Measurements from ENCODE around the gene PHETA2.
"Not testable (repeated sequence)": the region's sequence is repeated elsewhere in the genome, so short reads cannot be mapped to it uniquely, and the experiment has no call there.

PHETA2 gene

DNA sequence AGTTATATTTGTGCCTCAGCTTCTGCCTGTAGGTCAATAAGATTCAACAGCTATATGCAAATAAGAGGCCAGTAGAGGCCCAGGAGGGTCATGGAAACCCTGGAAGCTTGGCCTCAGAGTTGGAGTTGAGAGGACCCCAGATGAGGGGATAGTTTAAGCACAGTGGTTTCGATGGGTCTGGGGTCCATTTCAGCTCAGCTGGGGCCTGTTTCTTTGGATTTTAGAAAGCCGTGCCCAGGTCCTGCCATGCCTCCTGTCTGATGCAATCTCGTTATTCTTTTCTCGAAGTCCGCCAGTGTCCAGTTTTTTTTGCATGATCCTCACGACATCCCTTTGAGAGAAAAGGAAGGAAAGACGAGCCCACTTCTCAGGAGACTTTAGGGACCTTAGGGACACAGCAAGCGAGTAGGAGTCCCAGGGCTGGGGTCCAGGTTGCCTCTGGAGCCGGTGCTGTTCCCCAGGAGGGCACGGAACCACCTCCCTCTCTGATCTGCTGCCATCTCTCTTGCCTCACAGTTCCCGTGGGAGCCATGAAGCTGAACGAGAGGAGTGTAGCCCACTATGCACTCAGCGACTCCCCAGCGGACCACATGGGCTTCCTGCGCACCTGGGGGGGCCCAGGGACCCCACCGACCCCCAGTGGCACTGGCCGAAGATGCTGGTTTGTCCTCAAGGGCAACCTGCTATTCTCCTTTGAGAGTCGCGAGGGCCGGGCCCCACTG lies 2.9 kb downstream of the PHETA2 start:
- Mint-ChIP-seq H3K27ac (no peak overlapping the region), H3K9me3 (no peaks in the 10 kb centered on the region), H3K27me3 (no peaks in the 10 kb centered on the region), H3K36me3 (ENCODE audit: low read depth) (peaks cover 15% of the 10 kb centered on the region), H3K4me1 (ENCODE audit: low read depth) (peaks cover 46% of the 10 kb centered on the region), H3K4me3 (no peak overlapping the region)
- DNase-seq: peak; percentile 25

DNA sequence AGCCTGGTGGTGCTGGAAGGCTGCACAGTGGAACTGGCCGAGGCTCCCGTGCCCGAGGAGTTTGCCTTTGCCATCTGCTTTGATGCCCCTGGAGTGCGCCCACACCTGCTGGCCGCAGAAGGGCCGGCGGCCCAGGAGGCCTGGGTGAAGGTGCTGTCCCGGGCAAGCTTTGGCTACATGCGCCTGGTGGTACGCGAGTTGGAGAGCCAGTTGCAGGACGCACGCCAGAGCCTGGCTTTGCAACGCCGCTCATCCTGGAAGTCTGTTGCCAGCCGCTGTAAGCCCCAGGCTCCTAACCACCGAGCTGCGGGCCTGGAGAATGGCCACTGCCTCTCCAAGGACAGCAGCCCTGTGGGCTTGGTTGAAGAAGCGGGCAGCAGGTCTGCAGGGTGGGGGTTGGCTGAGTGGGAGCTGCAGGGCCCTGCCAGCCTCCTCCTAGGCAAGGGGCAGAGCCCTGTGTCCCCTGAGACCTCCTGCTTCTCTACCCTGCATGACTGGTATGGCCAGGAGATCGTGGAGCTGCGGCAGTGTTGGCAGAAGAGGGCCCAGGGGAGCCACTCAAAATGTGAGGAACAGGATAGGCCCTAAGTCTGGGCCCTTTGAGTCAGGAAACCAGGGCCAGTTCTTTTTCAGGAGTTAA lies 3.6 kb downstream of the PHETA2 start:
- Mint-ChIP-seq H3K27me3 (no peaks in the 10 kb centered on the region), H3K4me3 (no peak overlapping the region), H3K9me3 (no peaks in the 10 kb centered on the region), H3K36me3 (ENCODE audit: low read depth) (peaks cover 22% of the 10 kb centered on the region), H3K27ac (no peak overlapping the region), H3K4me1 (ENCODE audit: low read depth) (peaks cover 50% of the 10 kb centered on the region)
- no peak for DNase-seq

DNA sequence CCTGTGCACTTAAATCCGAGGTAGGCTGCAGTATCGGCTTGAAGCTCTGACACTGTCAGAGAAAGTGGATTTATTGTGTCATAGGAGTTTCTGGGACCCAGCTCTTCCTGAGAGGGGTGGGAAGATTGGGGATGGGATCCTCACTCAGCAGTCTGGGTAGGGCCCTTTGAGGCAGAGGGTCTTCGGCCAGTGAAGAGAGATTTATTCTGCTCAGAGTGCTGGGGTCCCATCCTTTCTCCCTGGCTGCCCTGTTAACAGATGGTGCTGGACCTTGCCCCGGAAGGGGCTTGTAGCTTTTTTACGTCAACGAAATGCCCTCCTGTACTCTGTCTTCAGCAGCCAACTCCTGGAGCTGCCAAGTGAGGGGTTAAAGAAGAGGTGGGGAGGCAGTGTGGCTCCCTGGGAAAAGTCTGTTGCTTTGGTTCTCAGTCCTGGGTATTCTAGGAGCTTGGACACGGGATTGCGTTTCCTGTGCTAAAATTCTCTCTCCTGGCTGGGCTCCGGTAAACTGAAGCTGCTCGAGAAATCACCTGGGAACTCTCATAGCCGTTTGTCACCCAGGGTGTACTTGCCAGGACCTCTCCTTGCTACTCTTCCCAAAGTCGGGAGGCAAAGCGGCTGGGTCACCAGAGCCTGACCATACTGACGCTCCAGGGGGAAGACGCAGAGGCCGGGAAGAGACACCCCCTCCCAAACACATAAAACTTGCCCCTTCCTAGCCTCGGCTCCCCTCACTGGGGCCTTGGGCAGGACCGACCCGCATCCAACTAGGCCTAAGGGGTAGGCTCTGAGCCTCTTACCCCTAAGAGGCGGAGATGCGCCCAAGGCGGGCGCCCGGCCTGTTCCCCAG lies 4.6 kb downstream of the PHETA2 start:
- peaks cover 44% of the 10 kb centered on the region for H3K4me1 Mint-ChIP-seq (ENCODE audit: low read depth)
- no peaks in the 10 kb centered on the region for H3K27me3 Mint-ChIP-seq
- peaks cover 32% of the 10 kb centered on the region for H3K36me3 Mint-ChIP-seq (ENCODE audit: low read depth)
- peak overlapping the region; percentile 96 for H3K4me3 Mint-ChIP-seq
- H3K9me3 Mint-ChIP-seq: no peaks in the 10 kb centered on the region
- no peak for DNase-seq
- peak overlapping the region; percentile 99 for H3K27ac Mint-ChIP-seq

DNA sequence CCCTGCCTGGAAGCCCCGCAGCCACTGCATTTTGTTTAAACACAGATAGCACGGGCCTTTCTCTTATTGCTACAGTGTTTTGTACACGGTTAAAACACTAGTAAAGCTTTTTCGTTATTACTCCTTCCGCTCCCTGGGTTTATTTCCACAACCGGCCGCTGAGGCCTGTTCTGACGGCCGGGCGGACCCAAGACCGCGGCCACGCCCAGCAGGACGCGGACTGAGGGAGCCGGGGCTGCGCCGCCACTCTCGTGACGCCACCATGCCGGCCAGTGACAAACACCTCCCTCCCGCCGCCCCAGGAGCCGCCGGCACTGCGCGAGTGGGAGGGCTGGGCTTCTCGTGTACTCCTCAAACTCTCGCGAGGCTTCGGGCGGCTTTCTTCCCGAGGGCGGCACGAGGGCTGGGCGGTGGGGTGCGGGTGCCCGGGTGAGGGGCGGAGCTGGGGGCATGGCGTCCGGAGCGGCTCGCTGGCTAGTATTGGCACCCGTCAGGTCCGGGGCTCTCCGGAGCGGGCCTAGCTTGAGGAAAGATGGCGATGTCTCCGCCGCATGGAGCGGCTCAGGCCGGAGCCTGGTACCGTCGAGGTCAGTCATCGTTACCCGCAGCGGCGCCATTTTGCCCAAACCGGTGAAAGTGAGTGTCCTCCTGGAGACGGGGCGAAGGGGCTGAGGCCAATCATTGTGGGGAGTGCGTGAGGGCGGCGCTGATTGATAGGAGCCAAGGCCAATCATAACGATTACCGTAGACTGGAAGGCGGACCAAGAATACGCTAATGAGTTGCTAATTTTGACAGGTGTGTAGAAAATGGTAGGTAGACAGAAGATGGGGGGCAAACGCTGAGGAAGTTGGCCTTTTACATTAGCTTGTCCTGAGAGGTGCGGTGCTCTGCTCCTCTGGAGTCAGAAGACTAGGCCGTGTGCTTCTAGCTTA lies 5.5 kb downstream of the PHETA2 start, which contains the start of gene SMDT1:
Gene SMDT1 (plus strand): TSS at position 382 of the 933 bp plus-strand sequence. CDS start 69 bp downstream, at position 451.
- Mint-ChIP-seq H3K4me3 (peak within 1 kb of the TSS; percentile 96), H3K27ac (peak within 1 kb of the TSS; percentile 99), H3K4me1 (ENCODE audit: low read depth) (peaks cover 46% of the 10 kb centered on the region), H3K27me3 (no peaks in the 10 kb centered on the region), H3K9me3 (no peaks in the 10 kb centered on the region), H3K36me3 (ENCODE audit: low read depth) (peaks cover 41% of the 10 kb centered on the region)
- DNase-seq: peak; percentile 98

DNA sequence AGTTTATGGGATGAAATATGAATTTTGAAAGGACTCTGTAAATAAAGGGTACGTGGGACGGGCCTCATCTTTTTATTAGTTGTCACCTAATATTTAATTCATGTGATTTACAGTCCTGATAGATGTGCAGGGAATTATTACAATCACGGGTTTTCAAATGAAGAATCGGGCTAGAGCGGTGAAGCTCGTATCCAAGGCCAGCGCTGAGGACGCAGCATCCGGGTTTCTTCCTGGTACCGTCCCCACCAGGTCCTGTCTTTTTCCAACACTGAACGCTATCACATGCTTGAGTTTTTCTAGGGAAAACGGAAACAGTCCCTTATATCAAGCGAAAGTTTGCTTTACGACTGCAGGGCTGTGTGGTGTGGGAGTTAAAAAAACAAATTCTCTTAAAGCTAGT lies 6.2 kb downstream of the PHETA2 start:
- H3K4me1 Mint-ChIP-seq (ENCODE audit: low read depth): peaks cover 41% of the 10 kb centered on the region
- peak overlapping the region; percentile 99 for H3K27ac Mint-ChIP-seq
- H3K36me3 Mint-ChIP-seq (ENCODE audit: low read depth): peaks cover 48% of the 10 kb centered on the region
- no peaks in the 10 kb centered on the region for H3K27me3 Mint-ChIP-seq
- H3K4me3 Mint-ChIP-seq: peak overlapping the region; percentile 96
- no peaks in the 10 kb centered on the region for H3K9me3 Mint-ChIP-seq
- DNase-seq: no peak

DNA sequence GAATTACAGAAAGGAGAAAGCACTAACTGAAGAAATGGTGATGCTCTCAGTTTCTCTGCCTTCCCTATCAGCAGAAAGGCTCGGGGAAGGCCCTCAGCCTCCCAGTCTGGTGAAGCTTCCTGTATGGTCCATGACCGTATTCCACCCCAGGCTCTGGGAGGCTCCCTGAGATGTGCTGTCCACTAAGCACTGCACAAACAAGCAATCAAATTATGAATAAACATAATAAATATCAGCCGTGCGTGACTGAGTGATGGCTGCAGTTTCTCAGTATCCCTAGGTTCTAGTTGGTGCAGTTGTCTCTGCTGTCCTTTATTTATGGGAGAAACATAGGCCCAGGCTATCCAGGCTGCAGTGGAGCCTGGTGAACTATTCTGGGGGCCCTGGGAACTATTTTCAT lies 9.1 kb downstream of the PHETA2 start:
- H3K4me1 Mint-ChIP-seq (ENCODE audit: low read depth): peaks cover 45% of the 10 kb centered on the region
- no peaks in the 10 kb centered on the region for H3K27me3 Mint-ChIP-seq
- no peak overlapping the region for H3K4me3 Mint-ChIP-seq
- H3K27ac Mint-ChIP-seq: no peak overlapping the region
- DNase-seq: no peak
- H3K36me3 Mint-ChIP-seq (ENCODE audit: low read depth): peaks cover 69% of the 10 kb centered on the region
- no peaks in the 10 kb centered on the region for H3K9me3 Mint-ChIP-seq

DNA sequence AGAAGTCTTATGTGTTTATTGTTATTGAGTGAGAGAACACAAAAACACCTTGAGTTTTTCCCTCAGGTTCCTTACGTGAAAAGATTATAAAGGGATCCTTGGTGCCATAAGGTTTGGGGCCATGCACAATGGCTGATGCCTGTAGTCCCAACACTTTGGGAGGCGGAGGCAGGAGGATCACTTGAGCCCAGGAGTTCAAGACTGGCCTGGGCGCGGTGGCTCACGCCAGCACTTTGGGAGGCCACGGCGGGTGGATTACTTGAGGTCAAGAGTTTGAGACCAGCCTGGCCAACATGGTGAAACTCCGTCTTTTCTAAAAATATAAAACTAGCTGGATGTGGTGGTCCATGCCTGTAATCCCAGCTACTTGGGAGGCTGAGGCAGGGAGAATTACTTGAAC lies 10.8 kb downstream of the PHETA2 start:
- Mint-ChIP-seq H3K4me1 (ENCODE audit: low read depth) (peaks cover 47% of the 10 kb centered on the region), H3K36me3 (ENCODE audit: low read depth) (peaks cover 79% of the 10 kb centered on the region), H3K9me3 (no peaks in the 10 kb centered on the region), H3K27me3 (no peaks in the 10 kb centered on the region), H3K27ac (peak overlapping the region; percentile 57), H3K4me3 (no peak overlapping the region)
- no peak for DNase-seq

DNA sequence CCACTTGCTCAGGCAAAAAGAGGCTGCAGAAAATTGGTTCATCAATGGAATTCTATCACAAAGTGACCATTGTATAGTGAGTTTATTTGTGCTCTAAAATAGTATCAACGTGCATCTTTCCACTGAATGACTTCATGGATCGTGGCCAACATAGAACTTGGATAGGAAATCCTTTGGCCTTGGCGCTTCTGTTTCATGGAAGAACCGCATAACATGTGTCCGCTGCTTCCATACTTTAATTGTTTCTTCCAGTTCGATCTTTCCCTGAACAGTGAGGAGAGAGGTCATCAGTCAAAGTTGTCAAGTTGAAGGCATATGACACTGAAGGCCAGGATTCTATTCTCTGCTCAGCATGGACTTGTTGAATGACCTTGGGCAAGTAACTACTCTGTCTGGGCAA lies 12.0 kb downstream of the PHETA2 start:
- peaks cover 37% of the 10 kb centered on the region for H3K4me1 Mint-ChIP-seq (ENCODE audit: low read depth)
- no peaks in the 10 kb centered on the region for H3K27me3 Mint-ChIP-seq
- no peak for DNase-seq
- peak overlapping the region; percentile 76 for H3K27ac Mint-ChIP-seq
- H3K9me3 Mint-ChIP-seq: no peaks in the 10 kb centered on the region
- peaks cover 79% of the 10 kb centered on the region for H3K36me3 Mint-ChIP-seq (ENCODE audit: low read depth)
- no peak overlapping the region for H3K4me3 Mint-ChIP-seq

DNA sequence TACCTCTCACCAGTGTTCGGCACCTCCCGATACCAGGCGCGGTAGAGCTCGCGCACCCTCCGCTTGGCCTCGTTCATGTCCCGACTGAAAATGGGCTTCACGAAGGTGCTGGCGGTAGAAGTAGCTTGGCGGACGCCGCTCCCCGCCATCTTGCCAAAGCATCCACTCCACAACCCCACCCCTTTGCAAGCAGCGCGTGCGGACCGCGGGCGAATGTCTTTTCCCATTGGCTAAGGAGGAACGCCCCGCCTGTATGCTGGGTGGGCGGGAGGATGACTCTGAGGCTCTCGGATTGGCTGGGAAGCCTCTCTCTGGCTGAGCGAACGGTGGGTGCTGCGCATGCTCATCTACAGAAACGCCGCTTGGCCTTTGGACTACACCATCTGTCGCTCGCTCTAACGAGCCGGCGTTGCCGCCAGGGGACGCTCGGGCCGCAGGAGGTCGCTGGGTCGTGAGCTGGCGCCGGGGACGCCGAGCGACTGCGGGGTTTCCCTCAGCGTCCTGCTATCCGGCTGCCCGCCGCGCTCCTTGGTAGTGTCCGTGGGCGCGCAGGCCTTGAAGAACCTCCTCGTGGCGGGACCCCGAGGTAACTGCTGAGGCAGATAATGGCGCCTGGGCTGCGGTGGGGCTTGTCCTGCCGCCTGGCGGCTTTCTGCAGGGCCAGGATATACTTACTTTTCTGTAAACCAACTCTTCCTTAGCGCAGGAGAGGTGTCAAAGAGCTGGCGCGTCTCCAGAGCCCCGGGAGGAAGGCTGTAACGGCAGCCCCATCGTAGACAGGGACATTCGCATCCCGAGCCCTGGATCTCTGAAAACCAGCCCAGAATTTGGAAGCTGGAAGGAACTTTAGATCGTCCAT lies 16.8 kb downstream of the PHETA2 start, which contains the start of gene NDUFA6:
Gene NDUFA6 (minus strand): TSS at position 177 of the 859 bp plus-strand sequence. CDS start 28 bp downstream, at position 149.
- H3K27me3 Mint-ChIP-seq: no peaks in the 10 kb centered on the region
- peak within 1 kb of the TSS; percentile 98 for H3K4me3 Mint-ChIP-seq
- H3K9me3 Mint-ChIP-seq: no peaks in the 10 kb centered on the region
- peak; percentile 97 for DNase-seq
- peak within 1 kb of the TSS; percentile 100 for H3K27ac Mint-ChIP-seq
- H3K4me1 Mint-ChIP-seq (ENCODE audit: low read depth): peaks cover 37% of the 10 kb centered on the region
- H3K36me3 Mint-ChIP-seq (ENCODE audit: low read depth): peaks cover 49% of the 10 kb centered on the region

DNA sequence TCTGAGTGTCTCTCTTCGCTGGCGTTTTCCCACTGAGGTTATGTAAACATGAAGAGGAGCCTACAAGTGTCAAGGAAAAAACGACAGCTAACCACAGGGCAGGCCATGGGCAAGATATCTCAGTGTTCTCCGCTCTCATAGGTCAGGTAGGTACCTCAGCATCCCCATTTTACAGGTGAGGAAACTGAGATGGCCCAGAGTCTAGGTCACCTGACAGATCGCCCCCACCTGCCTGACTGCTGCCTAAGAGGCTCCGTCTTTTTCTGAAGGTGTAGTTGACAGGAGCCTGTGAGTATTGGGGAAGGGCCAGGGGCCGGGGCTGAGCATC lies 17.4 kb downstream of the PHETA2 start:
- no peaks in the 10 kb centered on the region for H3K9me3 Mint-ChIP-seq
- no peaks in the 10 kb centered on the region for H3K27me3 Mint-ChIP-seq
- H3K4me1 Mint-ChIP-seq (ENCODE audit: low read depth): peaks cover 35% of the 10 kb centered on the region
- no peak for DNase-seq
- peak overlapping the region; percentile 100 for H3K27ac Mint-ChIP-seq
- H3K36me3 Mint-ChIP-seq (ENCODE audit: low read depth): peaks cover 43% of the 10 kb centered on the region
- peak overlapping the region; percentile 98 for H3K4me3 Mint-ChIP-seq

DNA sequence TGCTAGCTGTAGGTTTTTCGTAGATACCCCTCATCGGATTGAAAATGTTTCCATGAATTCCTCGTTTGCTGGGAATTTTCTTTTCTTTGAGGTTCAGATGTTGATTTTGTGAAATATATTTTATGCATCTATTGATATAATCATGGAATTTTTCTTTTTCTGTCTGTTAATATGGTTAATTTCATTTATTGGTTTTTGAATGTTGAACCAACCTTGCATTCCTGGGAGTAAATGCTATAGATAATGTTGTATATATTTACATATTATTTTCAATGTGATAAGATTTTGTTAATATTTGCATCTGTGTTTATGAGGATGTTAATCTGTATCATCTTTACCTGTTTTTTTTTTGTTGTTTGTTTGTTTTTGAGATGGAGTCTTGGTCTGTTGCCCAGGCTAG lies 27.2 kb downstream of the PHETA2 start:
- Mint-ChIP-seq H3K27ac (no peak overlapping the region), H3K9me3 (peaks cover 15% of the 10 kb centered on the region), H3K27me3 (no peaks in the 10 kb centered on the region), H3K4me3 (no peak overlapping the region), H3K36me3 (ENCODE audit: low read depth) (peaks cover 60% of the 10 kb centered on the region), H3K4me1 (ENCODE audit: low read depth) (no peaks in the 10 kb centered on the region)
- no peak for DNase-seq

DNA sequence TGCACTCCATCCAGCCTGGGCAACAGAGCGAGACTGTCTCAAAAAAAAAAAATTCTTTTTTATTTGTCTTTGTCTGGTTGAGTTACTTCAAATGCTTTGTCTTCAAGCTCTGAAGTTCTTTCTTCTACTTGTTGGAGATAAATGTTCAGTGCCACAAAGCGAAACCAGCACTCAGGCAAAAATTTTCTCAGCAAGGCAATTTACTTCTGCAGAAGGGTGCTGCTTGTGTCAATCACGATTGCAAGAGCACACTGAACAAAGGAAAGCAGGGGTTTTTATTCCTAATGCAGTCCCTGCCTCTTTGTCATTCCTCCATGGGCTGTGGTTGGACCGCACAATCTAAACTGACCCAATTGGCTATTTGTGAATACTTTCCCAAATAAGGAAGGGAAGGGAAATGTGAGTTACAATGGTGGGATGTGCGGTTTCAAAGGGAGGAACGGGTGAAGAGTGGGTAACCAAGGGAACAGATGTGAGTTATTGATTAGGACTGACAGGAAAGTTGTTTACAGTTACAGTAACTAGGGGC lies 30.3 kb downstream of the PHETA2 start:
- H3K27ac Mint-ChIP-seq; H3K27me3 Mint-ChIP-seq; H3K4me1 Mint-ChIP-seq (ENCODE audit: low read depth); H3K4me3 Mint-ChIP-seq; DNase-seq: not testable (repeated sequence)
- Mint-ChIP-seq H3K36me3 (ENCODE audit: low read depth) (peaks cover 48% of the 10 kb centered on the region), H3K9me3 (peaks cover 14% of the 10 kb centered on the region)

DNA sequence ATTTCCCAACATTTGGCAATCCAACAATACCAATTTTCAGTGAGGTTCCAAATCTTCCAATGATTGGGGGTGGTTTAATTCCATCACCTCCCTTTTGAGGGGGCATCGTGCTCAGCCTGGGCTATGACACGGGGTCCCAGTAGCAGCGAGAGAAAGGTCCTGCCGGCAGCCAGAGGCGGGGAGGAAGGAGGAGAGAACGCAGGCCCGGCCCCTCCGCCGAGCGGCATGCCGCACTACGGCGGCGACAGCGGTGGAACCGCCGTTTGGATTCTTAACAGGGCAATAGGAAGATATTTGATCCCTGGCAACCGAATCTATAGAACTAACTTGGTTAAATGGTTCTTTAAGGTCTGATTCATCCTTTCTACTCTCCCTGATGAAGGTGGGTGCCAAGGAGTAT lies 34.8 kb downstream of the PHETA2 start:
- Mint-ChIP-seq H3K4me1 (ENCODE audit: low read depth) (no peaks in the 10 kb centered on the region), H3K27ac (no peak overlapping the region), H3K36me3 (ENCODE audit: low read depth) (peaks cover 19% of the 10 kb centered on the region), H3K4me3 (no peak overlapping the region), H3K27me3 (no peaks in the 10 kb centered on the region), H3K9me3 (peaks cover 6% of the 10 kb centered on the region)
- DNase-seq: no peak

Data from activated T-cell treated with anti-CD3 and anti-CD28 coated beads, Interleukin-2, amount 50 U/mL, for 24 hours (primary cell).